GM23338 (cell line): ENCODE data around the gene SPATC1L.

Experiments used
- CREB1 ChIP-seq: fragments of 250-450 bp; sonication (Bioruptor Pico); IDR thresholded peaks from 2 replicates; pipeline ENCODE4 v1.5.0; 2020; ENCODE audit warnings: low read depth, mild to moderate bottlenecking, moderate library complexity
- TF ChIP-seq, protein P1 (sequence below), 2 experiments: fragments of 200-600 bp in 1 of 2; sonication (generic) in 1 of 2; conservative IDR thresholded peaks; 2 replicates each; pipeline versions ENCODE4 v1.5.1 to v1.6.1; 2016 to 2017; ENCODE audit warnings: antibody characterized with exemption in 2 of 2, low read depth in 2 of 2, mild to moderate bottlenecking in 2 of 2, moderate library complexity in 1 of 2
- TF ChIP-seq, protein P2 (sequence below): fragments of 250-450 bp; sonication (Bioruptor Pico); IDR thresholded peaks from 2 replicates; pipeline ENCODE4 v1.5.0; 2020; ENCODE audit warnings: mild to moderate bottlenecking, moderate library complexity
- TF ChIP-seq, protein P3 (sequence below): IDR thresholded peaks from 2 replicates; pipeline ENCODE4 v1.6.1; 2016; ENCODE audit warnings: antibody characterized with exemption
- TF ChIP-seq, protein P4 (sequence below): IDR thresholded peaks from one replicate; pipeline ENCODE4 v1.6.1; 2018; ENCODE audit warnings: antibody characterized with exemption; ENCODE audit not compliant: unreplicated experiment

DNA sequence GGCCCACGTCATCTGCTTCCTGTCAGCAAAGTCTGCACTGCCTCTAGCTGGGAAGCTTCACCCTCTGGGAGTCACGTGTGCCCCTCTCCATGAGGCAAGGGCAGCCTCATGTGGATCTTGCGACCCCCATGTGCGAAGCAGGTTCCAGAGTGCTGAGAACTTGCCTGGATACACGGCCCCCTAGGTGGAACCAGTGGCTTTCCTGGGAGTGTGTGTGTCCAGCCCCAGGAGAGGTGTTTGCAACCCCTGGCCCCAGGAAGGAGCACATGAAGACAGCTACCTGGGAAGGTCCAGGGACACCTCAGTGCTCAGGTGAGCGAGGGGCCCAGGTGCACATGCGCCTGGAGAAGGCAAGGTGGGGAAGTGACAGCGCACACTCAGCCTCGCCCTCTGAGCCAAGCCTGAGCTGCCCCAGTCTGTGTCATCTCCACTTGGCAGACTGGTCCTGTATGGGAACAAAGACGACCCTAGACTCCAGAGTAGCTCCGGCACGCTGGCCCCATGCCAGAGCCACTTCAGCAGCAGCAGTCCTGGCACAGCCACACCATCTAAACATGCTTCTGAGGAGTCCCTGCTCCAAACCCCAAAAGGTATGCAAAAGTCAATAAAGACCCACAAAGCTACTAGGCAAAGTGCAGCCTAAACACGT, 35.5 kb upstream of the SPATC1L start:
- TF ChIP-seq, protein P1, sequence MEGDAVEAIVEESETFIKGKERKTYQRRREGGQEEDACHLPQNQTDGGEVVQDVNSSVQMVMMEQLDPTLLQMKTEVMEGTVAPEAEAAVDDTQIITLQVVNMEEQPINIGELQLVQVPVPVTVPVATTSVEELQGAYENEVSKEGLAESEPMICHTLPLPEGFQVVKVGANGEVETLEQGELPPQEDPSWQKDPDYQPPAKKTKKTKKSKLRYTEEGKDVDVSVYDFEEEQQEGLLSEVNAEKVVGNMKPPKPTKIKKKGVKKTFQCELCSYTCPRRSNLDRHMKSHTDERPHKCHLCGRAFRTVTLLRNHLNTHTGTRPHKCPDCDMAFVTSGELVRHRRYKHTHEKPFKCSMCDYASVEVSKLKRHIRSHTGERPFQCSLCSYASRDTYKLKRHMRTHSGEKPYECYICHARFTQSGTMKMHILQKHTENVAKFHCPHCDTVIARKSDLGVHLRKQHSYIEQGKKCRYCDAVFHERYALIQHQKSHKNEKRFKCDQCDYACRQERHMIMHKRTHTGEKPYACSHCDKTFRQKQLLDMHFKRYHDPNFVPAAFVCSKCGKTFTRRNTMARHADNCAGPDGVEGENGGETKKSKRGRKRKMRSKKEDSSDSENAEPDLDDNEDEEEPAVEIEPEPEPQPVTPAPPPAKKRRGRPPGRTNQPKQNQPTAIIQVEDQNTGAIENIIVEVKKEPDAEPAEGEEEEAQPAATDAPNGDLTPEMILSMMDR (conservative IDR thresholded peaks at IDR 0.05; ENCODE audit: low read depth in 2 of 2), result no peak
- TF ChIP-seq, protein P2, sequence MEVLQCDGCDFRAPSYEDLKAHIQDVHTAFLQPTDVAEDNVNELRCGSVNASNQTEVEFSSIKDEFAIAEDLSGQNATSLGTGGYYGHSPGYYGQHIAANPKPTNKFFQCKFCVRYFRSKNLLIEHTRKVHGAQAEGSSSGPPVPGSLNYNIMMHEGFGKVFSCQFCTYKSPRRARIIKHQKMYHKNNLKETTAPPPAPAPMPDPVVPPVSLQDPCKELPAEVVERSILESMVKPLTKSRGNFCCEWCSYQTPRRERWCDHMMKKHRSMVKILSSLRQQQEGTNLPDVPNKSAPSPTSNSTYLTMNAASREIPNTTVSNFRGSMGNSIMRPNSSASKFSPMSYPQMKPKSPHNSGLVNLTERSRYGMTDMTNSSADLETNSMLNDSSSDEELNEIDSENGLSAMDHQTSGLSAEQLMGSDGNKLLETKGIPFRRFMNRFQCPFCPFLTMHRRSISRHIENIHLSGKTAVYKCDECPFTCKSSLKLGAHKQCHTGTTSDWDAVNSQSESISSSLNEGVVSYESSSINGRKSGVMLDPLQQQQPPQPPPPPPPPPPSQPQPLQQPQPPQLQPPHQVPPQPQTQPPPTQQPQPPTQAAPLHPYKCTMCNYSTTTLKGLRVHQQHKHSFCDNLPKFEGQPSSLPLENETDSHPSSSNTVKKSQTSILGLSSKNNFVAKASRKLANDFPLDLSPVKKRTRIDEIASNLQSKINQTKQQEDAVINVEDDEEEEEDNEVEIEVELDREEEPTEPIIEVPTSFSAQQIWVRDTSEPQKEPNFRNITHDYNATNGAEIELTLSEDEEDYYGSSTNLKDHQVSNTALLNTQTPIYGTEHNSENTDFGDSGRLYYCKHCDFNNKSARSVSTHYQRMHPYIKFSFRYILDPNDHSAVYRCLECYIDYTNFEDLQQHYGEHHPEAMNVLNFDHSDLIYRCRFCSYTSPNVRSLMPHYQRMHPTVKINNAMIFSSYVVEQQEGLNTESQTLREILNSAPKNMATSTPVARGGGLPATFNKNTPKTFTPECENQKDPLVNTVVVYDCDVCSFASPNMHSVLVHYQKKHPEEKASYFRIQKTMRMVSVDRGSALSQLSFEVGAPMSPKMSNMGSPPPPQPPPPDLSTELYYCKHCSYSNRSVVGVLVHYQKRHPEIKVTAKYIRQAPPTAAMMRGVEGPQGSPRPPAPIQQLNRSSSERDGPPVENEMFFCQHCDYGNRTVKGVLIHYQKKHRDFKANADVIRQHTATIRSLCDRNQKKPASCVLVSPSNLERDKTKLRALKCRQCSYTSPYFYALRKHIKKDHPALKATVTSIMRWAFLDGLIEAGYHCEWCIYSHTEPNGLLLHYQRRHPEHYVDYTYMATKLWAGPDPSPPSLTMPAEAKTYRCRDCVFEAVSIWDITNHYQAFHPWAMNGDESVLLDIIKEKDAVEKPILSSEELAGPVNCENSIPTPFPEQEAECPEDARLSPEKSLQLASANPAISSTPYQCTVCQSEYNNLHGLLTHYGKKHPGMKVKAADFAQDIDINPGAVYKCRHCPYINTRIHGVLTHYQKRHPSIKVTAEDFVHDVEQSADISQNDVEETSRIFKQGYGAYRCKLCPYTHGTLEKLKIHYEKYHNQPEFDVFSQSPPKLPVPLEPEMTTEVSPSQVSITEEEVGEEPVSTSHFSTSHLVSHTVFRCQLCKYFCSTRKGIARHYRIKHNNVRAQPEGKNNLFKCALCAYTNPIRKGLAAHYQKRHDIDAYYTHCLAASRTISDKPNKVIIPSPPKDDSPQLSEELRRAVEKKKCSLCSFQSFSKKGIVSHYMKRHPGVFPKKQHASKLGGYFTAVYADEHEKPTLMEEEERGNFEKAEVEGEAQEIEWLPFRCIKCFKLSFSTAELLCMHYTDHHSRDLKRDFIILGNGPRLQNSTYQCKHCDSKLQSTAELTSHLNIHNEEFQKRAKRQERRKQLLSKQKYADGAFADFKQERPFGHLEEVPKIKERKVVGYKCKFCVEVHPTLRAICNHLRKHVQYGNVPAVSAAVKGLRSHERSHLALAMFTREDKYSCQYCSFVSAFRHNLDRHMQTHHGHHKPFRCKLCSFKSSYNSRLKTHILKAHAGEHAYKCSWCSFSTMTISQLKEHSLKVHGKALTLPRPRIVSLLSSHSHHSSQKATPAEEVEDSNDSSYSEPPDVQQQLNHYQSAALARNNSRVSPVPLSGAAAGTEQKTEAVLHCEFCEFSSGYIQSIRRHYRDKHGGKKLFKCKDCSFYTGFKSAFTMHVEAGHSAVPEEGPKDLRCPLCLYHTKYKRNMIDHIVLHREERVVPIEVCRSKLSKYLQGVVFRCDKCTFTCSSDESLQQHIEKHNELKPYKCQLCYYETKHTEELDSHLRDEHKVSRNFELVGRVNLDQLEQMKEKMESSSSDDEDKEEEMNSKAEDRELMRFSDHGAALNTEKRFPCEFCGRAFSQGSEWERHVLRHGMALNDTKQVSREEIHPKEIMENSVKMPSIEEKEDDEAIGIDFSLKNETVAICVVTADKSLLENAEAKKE (CRISPR knock-in tag), result no peak
- TF ChIP-seq, protein P3, sequence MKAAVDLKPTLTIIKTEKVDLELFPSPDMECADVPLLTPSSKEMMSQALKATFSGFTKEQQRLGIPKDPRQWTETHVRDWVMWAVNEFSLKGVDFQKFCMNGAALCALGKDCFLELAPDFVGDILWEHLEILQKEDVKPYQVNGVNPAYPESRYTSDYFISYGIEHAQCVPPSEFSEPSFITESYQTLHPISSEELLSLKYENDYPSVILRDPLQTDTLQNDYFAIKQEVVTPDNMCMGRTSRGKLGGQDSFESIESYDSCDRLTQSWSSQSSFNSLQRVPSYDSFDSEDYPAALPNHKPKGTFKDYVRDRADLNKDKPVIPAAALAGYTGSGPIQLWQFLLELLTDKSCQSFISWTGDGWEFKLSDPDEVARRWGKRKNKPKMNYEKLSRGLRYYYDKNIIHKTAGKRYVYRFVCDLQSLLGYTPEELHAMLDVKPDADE, result no peak
- TF ChIP-seq CREB1, result no peak
- TF ChIP-seq, protein P4, sequence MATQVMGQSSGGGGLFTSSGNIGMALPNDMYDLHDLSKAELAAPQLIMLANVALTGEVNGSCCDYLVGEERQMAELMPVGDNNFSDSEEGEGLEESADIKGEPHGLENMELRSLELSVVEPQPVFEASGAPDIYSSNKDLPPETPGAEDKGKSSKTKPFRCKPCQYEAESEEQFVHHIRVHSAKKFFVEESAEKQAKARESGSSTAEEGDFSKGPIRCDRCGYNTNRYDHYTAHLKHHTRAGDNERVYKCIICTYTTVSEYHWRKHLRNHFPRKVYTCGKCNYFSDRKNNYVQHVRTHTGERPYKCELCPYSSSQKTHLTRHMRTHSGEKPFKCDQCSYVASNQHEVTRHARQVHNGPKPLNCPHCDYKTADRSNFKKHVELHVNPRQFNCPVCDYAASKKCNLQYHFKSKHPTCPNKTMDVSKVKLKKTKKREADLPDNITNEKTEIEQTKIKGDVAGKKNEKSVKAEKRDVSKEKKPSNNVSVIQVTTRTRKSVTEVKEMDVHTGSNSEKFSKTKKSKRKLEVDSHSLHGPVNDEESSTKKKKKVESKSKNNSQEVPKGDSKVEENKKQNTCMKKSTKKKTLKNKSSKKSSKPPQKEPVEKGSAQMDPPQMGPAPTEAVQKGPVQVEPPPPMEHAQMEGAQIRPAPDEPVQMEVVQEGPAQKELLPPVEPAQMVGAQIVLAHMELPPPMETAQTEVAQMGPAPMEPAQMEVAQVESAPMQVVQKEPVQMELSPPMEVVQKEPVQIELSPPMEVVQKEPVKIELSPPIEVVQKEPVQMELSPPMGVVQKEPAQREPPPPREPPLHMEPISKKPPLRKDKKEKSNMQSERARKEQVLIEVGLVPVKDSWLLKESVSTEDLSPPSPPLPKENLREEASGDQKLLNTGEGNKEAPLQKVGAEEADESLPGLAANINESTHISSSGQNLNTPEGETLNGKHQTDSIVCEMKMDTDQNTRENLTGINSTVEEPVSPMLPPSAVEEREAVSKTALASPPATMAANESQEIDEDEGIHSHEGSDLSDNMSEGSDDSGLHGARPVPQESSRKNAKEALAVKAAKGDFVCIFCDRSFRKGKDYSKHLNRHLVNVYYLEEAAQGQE, result no peak
